Smooth muscle cell (in vitro differentiated cells): ENCODE measurements around the gene PROK2. TPM values are rescaled to one million over a fixed set of nuclear protein-coding genes. Genes with fewer than 3 reads are reported as not detected.
A peak's percentile ranks its signal among the peaks of the same experiment; 100 is the strongest.

Experiments used
- DNase-seq: peaks from one replicate; lab custom pipeline; 2025; ENCODE audit not compliant: unreplicated experiment; lab: John Stamatoyannopoulos, UW
- H2AFZ ChIP-seq: fragments of 200-600 bp; sonication (generic); 2 replicates; pipeline ENCODE4 v1.6.0; 2016; ENCODE audit warnings: antibody characterized with exemption, low read depth, mild to moderate bottlenecking
- H3F3A ChIP-seq: fragments of 200-600 bp; sonication (generic); 2 replicates; pipeline ENCODE4 v1.6.0; 2017; ENCODE audit warnings: antibody characterized with exemption, low read depth
- H3K27ac ChIP-seq: fragments of 200-600 bp; sonication (generic); 2 replicates; pipeline ENCODE4 v1.5.1; 2016; ENCODE audit warnings: low read depth, mild to moderate bottlenecking
- H3K27me3 ChIP-seq: fragments of 200-600 bp; sonication (generic); 2 replicates; pipeline ENCODE4 v1.6.1; 2016; ENCODE audit warnings: low read depth, mild to moderate bottlenecking
- H3K36me3 ChIP-seq: fragments of 200-600 bp; sonication (generic); 2 replicates; pipeline ENCODE4 v1.5.1; 2016; ENCODE audit warnings: low read depth
- H3K4me1 ChIP-seq: fragments of 200-600 bp; sonication (generic); 2 replicates; pipeline ENCODE4 v1.5.1; 2016; ENCODE audit warnings: low read depth
- H3K4me2 ChIP-seq: fragments of 200-600 bp; sonication (generic); 2 replicates; pipeline ENCODE4 v1.6.0; 2016; ENCODE audit warnings: mild to moderate bottlenecking
- H3K4me3 ChIP-seq: fragments of 200-600 bp; sonication (generic); 2 replicates; pipeline ENCODE4 v1.5.1; 2016; ENCODE audit warnings: mild to moderate bottlenecking
- H3K79me2 ChIP-seq: fragments of 200-600 bp; sonication (generic); 2 replicates; pipeline ENCODE4 v1.6.0; 2016; ENCODE audit warnings: low read depth, mild to moderate bottlenecking
- H3K9ac ChIP-seq: fragments of 200-600 bp; sonication (generic); 2 replicates; pipeline ENCODE4 v1.6.0; 2016; ENCODE audit warnings: low read depth
- H3K9me3 ChIP-seq: fragments of 200-600 bp; sonication (generic); replicated peaks from 2 replicates; pipeline ENCODE4 v1.5.1; 2016; ENCODE audit warnings: low read depth
- H4K20me1 ChIP-seq: fragments of 200-600 bp; sonication (generic); 2 replicates; pipeline ENCODE4 v1.6.0; 2016; ENCODE audit warnings: low read depth
- CTCF ChIP-seq: fragments of 200-600 bp; sonication (generic); IDR thresholded peaks from 2 replicates; pipeline ENCODE4 v1.5.1; 2017; ENCODE audit warnings: borderline replicate concordance, mild to moderate bottlenecking, antibody characterized with exemption; ENCODE audit not compliant: insufficient read depth, poor library complexity, severe bottlenecking
- WGBS: methylation state at CpG from one replicate; pipeline ENCODE4 v1.1.7; 2016; ENCODE audit warnings: low lambda C conversion rate; 5-methylcytosine and 5-hydroxymethylcytosine counted together
- polyA plus RNA-seq: library from polyadenylated mRNA; unstranded; fragments of >200 nt; fragmentation: Nextera tagmentation; extraction: Ambion mirVana; gene quantifications from 2 replicates; pipeline ENCODE4 v1.2.1, GENCODE V29; 2016
- small RNA-seq: library from RNA; depleted of rRNA; stranded (forward); fragments of <200 nt; gene quantifications from one replicate; pipeline ENCODE3, GENCODE V24; 2014
- total RNA-seq: library from RNA; depleted of rRNA; stranded (reverse); fragments of >200 nt; gene quantifications from 2 replicates; pipeline ENCODE4 v1.2.3, GENCODE V29; 2014

The PROK2 gene
- total and polyA plus RNA-seq, 2 experiments from 2014 or later: not detected

- H3K4me1 ChIP-seq: peaks cover 5% of the 10 kb centered on the region
- peaks cover 51% of the 10 kb centered on the region for H3K27me3 ChIP-seq
- peak overlapping the region; percentile 69 for H3K4me3 ChIP-seq
- H3F3A ChIP-seq: no peaks in the 10 kb centered on the region
- no peaks in the 10 kb centered on the region for H4K20me1 ChIP-seq
- no peaks in the 10 kb centered on the region for H3K9me3 ChIP-seq
- no peaks in the 10 kb centered on the region for H3K36me3 ChIP-seq
- peak overlapping the region; percentile 90 for H3K4me2 ChIP-seq
- no peak overlapping the region for H2AFZ ChIP-seq
- DNase-seq: no peak
- no peaks in the 10 kb centered on the region for H3K79me2 ChIP-seq
- no peak for TF ChIP-seq CTCF
- H3K9ac ChIP-seq: no peak overlapping the region
- no peak overlapping the region for H3K27ac ChIP-seq
Observed at GRCh38 chr3:71724171-71724453, 60.8 kb downstream of the PROK2 start.

- no peak for TF ChIP-seq CTCF
- Histone ChIP-seq H3K36me3 (no peaks in the 10 kb centered on the region), H3F3A (no peaks in the 10 kb centered on the region), H3K4me2 (no peak overlapping the region), H3K27me3 (peaks cover 50% of the 10 kb centered on the region), H3K9me3 (no peaks in the 10 kb centered on the region), H3K9ac (no peak overlapping the region), H4K20me1 (no peaks in the 10 kb centered on the region), H3K4me3 (no peak overlapping the region), H3K27ac (no peak overlapping the region), H3K4me1 (peaks cover 5% of the 10 kb centered on the region), H3K79me2 (no peaks in the 10 kb centered on the region), H2AFZ (no peak overlapping the region)
- WGBS: 84% methylated on average over 6 of the region's 6 CpGs
- no peak for DNase-seq
Observed at GRCh38 chr3:71723452-71724170, 61.3 kb downstream of the PROK2 start.

- peaks cover 41% of the 10 kb centered on the region for H3K27me3 ChIP-seq
- H3K27ac ChIP-seq: no peak overlapping the region
- no peak overlapping the region for H3K9ac ChIP-seq
- no peaks in the 10 kb centered on the region for H3F3A ChIP-seq
- H2AFZ ChIP-seq: no peak overlapping the region
- H3K4me3 ChIP-seq: no peak overlapping the region
- H3K36me3 ChIP-seq: no peaks in the 10 kb centered on the region
- TF ChIP-seq CTCF: no peak
- H3K9me3 ChIP-seq: no peaks in the 10 kb centered on the region
- no peaks in the 10 kb centered on the region for H3K79me2 ChIP-seq
- no peak overlapping the region for H3K4me2 ChIP-seq
- peaks cover 5% of the 10 kb centered on the region for H3K4me1 ChIP-seq
- no peaks in the 10 kb centered on the region for H4K20me1 ChIP-seq
- DNase-seq: no peak
- WGBS: 100% methylated on average over 1 of the region's 1 CpG
Observed at GRCh38 chr3:71722693-71723092, 62.3 kb downstream of the PROK2 start.

Small RNAs within 50 kb of the gene (small RNA-seq; reads per million reads assigned to genes)
- not detected for gene RN7SL271P

Other genes starting within 250 kb of the PROK2 start
- gene FOXP1, start 201.4 kb downstream of the PROK2 start, total RNA-seq: 68.0 and 68.3 TPM in 2 replicates
- 40.9 and 49.5 TPM in 2 replicates for gene FOXP1, start 201.4 kb downstream of the PROK2 start, polyA plus RNA-seq
- 2.2 and 3.5 TPM in 2 replicates for gene EIF4E3, start 59.7 kb downstream of the PROK2 start, total RNA-seq
- gene EIF4E3, start 59.7 kb downstream of the PROK2 start, polyA plus RNA-seq: 2.3 and 2.8 TPM in 2 replicates
- 0.40 and 1.2 TPM in 2 replicates for gene GPR27, start 31.3 kb downstream of the PROK2 start, total RNA-seq
- gene GPR27, start 31.3 kb downstream of the PROK2 start, polyA plus RNA-seq: 0.50 and 0.83 TPM in 2 replicates